Panc1 (cell line): Measurements from ENCODE around the gene RNF113A.

ENCODE experiments used
- CTCF ChIP-seq: fragments of 450-650 bp; IDR thresholded peaks from 2 replicates; pipeline ENCODE4 v1.5.1; 2017; ENCODE audit warnings: mild to moderate bottlenecking
- SIN3A ChIP-seq: IDR thresholded peaks from 2 replicates; pipeline ENCODE4 v1.6.1; 2012; ENCODE audit warnings: low read depth, mild to moderate bottlenecking, low read length, moderate library complexity, borderline replicate concordance; ENCODE audit not compliant: insufficient read depth
- TCF7L2 ChIP-seq: IDR thresholded peaks from 2 replicates; pipeline ENCODE4 v1.6.1; 2011; ENCODE audit warnings: mild to moderate bottlenecking, low read depth, low read length, inconsistent platforms

GRCh38 chrX:119852382-119853353, 18.9 kb downstream of the RNF113A start, which contains the start of gene UPF3B:
- no peak for TF ChIP-seq CTCF
- peak; percentile 64; the same call in 1 of the 2 replicates for TF ChIP-seq SIN3A
- peak; percentile 51; the same call in 1 of the 2 replicates for TF ChIP-seq TCF7L2
